Brain microvascular endothelial cell (primary cell): ENCODE data around the gene SLC44A5.
"Not testable (repeated sequence)": the region's sequence is repeated elsewhere in the genome, so short reads cannot be mapped to it uniquely, and the experiment has no call there.

Experiments
- DNase-seq: peaks from one replicate; pipeline ENCODE4 v3.0.0-alpha.2; 2020
- H3K27ac ChIP-seq: fragments of 250-450 bp; sonication (Bioruptor Pico); 2 replicates; pipeline ENCODE4 v1.5.1; 2020; ENCODE audit warnings: mild to moderate bottlenecking, moderate library complexity
- H3K27me3 ChIP-seq: fragments of 250-450 bp; sonication (Bioruptor Pico); replicated peaks from 2 replicates; pipeline ENCODE4 v1.5.1; 2020; ENCODE audit warnings: mild to moderate bottlenecking
- H3K36me3 ChIP-seq: fragments of 250-450 bp; sonication (Bioruptor Pico); replicated peaks from 2 replicates; pipeline ENCODE4 v1.5.1; 2020; ENCODE audit warnings: mild to moderate bottlenecking
- H3K4me3 ChIP-seq: 2 replicates; pipeline ENCODE4 v1.5.1; 2011; ENCODE audit warnings: low read depth, mild to moderate bottlenecking, control low read depth, low read length, moderate library complexity
- CTCF ChIP-seq: IDR thresholded peaks from 2 replicates; pipeline ENCODE4 v1.5.1; 2011; ENCODE audit warnings: low read depth, mild to moderate bottlenecking, moderate library complexity, low read length, control low read depth, inconsistent platforms; ENCODE audit errors: missing control alignments
- in situ Hi-C: cut with HindIII; loops from 2 replicates; pipeline ENCODE4 v1.10.0; 2017; ENCODE audit warnings: low sequenced_read_pairs, low pct_ligation_motif_present

The SLC44A5 gene

GRCh38 chr1:75502776-75503175 is 108.1 kb downstream of the SLC44A5 start:
- DNase-seq = no peak
- TF ChIP-seq CTCF = no peak
- in situ Hi-C loops = no loop called here
- Histone ChIP-seq H3K4me3 (no peak overlapping the region), H3K27ac (no peak overlapping the region), H3K27me3 (no peaks in the 10 kb centered on the region), H3K36me3 (no peaks in the 10 kb centered on the region)

GRCh38 chr1:75501577-75502295 is 109.2 kb downstream of the SLC44A5 start:
- H3K27ac ChIP-seq = no peak overlapping the region
- TF ChIP-seq CTCF = no peak
- in situ Hi-C loops = no loop called here
- H3K27me3 ChIP-seq = no peaks in the 10 kb centered on the region
- H3K36me3 ChIP-seq = no peaks in the 10 kb centered on the region
- H3K4me3 ChIP-seq = no peak overlapping the region
- no peak for DNase-seq

GRCh38 chr1:75492011-75492410 is 118.9 kb downstream of the SLC44A5 start:
- TF ChIP-seq CTCF = no peak
- Histone ChIP-seq H3K36me3 (no peaks in the 10 kb centered on the region), H3K4me3 (no peak overlapping the region), H3K27me3 (no peaks in the 10 kb centered on the region), H3K27ac (no peak overlapping the region)
- no peak for DNase-seq
- in situ Hi-C loops = no loop called here

GRCh38 chr1:75487399-75487798 is 123.5 kb downstream of the SLC44A5 start:
- no peak overlapping the region for H3K4me3 ChIP-seq
- no peak for DNase-seq
- H3K27me3 ChIP-seq = no peaks in the 10 kb centered on the region
- H3K36me3 ChIP-seq = no peaks in the 10 kb centered on the region
- in situ Hi-C loops = no loop called here
- H3K27ac ChIP-seq = no peak overlapping the region
- TF ChIP-seq CTCF = no peak

- in situ Hi-C loops = no loop called here
- H3K4me3 ChIP-seq = no peak overlapping the region
- no peaks in the 10 kb centered on the region for H3K27me3 ChIP-seq
- DNase-seq = no peak
- TF ChIP-seq CTCF = no peak
- H3K36me3 ChIP-seq = no peaks in the 10 kb centered on the region
- H3K27ac ChIP-seq = no peak overlapping the region
These were observed 126.1 kb downstream of the SLC44A5 start for GRCh38 chr1:75484789-75485188.

- Histone ChIP-seq H3K36me3 (no peaks in the 10 kb centered on the region), H3K27ac (no peak overlapping the region), H3K4me3 (no peak overlapping the region), H3K27me3 (no peaks in the 10 kb centered on the region)
- no peak for TF ChIP-seq CTCF
- DNase-seq = no peak
- in situ Hi-C loops = no loop called here
These were observed 128.0 kb downstream of the SLC44A5 start for GRCh38 chr1:75482951-75483350.

GRCh38 chr1:75476486-75476885 is 134.4 kb downstream of the SLC44A5 start:
- H3K27me3 ChIP-seq, H3K4me3 ChIP-seq, H3K36me3 ChIP-seq, DNase-seq, H3K27ac ChIP-seq, in situ Hi-C loops: not testable (repeated sequence)
